Kidney epithelial cell (primary cell): ENCODE results near the gene UBAC1. TPM values are rescaled to one million over a fixed set of nuclear protein-coding genes. Genes with fewer than 3 reads are reported as not detected.

Experiments
- DNase-seq: peaks from one replicate; pipeline ENCODE4 v3.0.0-alpha.2; 2010; ENCODE audit warnings: low read depth
- H3K27me3 ChIP-seq: 2 replicates; pipeline ENCODE4 v1.6.0; 2011; ENCODE audit warnings: low read length; ENCODE audit not compliant: control insufficient read depth, insufficient read depth
- H3K36me3 ChIP-seq: 2 replicates; pipeline ENCODE4 v1.5.1; 2011; ENCODE audit warnings: low read length; ENCODE audit not compliant: control insufficient read depth, insufficient read depth
- H3K4me3 ChIP-seq: 2 replicates; pipeline ENCODE4 v1.5.1; 2011; ENCODE audit warnings: low read depth, mild to moderate bottlenecking, control low read depth, low read length
- CTCF ChIP-seq: IDR thresholded peaks from 2 replicates; pipeline ENCODE4 v1.5.1; 2011; ENCODE audit warnings: mild to moderate bottlenecking, moderate library complexity, low read length, control low read depth, inconsistent platforms; ENCODE audit not compliant: insufficient read depth, poor library complexity, severe bottlenecking
- total RNA-seq: library from RNA; depleted of rRNA; stranded (reverse); fragments of >200 nt; gene quantifications from 2 replicates; pipeline ENCODE4 v1.2.3, GENCODE V29; 2015

The UBAC1 gene
- total RNA-seq, 1 donor from 2014 or later, result 42.6 TPM

DNA sequence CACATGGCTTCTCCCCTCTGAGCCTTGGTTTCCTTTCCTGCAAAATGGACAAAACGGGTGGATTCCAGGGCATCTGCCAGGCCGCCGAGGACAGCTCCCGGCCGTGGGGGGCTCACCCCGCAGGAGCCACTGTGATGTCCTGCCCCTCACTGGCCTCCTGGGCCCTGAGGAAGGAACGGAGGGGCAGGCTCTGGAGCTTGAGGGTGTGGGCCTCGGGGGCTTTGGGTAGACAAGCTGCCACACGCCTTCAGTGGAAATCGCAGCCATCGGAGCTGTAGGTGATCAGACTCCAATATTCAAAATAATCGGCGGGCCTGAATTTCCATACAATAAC is 32.2 kb upstream of the UBAC1 start:
- H3K4me3 ChIP-seq, result no peak overlapping the region
- H3K36me3 ChIP-seq, result no peaks in the 10 kb centered on the region
- TF ChIP-seq CTCF, result no peak
- H3K27me3 ChIP-seq, result peaks cover 18% of the 10 kb centered on the region
- no peak for DNase-seq

GRCh38 chr9:135992486-135993408 is 31.6 kb upstream of the UBAC1 start:
- H3K4me3 ChIP-seq, result no peak overlapping the region

GRCh38 chr9:135991771-135992170 is 30.6 kb upstream of the UBAC1 start:
- Histone ChIP-seq H3K4me3 (no peak overlapping the region), H3K27me3 (peaks cover 27% of the 10 kb centered on the region), H3K36me3 (no peaks in the 10 kb centered on the region)
- TF ChIP-seq CTCF, result no peak
- no peak for DNase-seq

More at GRCh38 chr9:135992486-135993408, 31.6 kb upstream of the UBAC1 start:
- DNase-seq, result peak; percentile 43
- H3K27me3 ChIP-seq, result peaks cover 25% of the 10 kb centered on the region
- H3K36me3 ChIP-seq, result no peaks in the 10 kb centered on the region
- no peak for TF ChIP-seq CTCF

- no peaks in the 10 kb centered on the region for H3K36me3 ChIP-seq
- H3K27me3 ChIP-seq, result peaks cover 33% of the 10 kb centered on the region
- no peak overlapping the region for H3K4me3 ChIP-seq
- DNase-seq, result no peak
- no peak for TF ChIP-seq CTCF
These were observed 29.6 kb upstream of the UBAC1 start for GRCh38 chr9:135990468-135991429.

DNA sequence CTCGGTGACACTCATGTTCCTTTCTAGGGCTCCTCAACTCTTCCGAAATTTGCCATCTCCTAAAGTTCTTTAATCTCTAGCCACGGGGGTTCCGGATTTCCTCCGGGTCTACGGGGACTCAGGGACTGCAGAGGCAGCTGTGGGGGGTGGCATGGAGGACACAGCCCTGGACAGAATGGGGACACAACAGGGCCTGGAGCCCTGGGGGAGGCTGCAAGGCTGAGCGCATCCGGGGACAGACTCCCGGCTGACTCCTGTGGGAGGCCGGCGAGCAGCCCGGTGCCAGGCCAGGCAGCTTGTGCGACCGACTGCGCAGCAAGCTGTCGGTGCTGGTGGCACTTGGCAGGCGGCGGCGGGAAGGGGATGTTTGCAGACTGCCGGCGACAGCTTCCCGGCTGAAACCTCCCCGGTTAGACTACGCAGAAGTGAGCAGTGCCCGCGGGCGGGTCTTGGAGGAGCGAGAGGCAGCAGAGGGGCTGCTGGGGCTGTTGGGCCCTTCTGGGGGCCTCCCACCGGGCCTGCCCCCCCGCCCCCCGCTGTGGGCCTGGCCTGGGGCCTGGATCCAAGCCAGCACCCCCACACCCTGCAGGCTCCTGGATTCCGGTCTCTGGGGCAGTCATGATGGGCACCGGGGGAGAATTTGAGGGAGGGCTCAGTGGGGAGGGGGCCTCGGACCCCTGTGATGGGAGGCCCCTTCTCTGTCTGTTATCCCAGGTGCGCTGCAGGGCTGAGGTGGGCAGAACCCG is 28.7 kb upstream of the UBAC1 start:
- H3K4me3 ChIP-seq, result no peak overlapping the region
- H3K27me3 ChIP-seq, result peaks cover 33% of the 10 kb centered on the region
- TF ChIP-seq CTCF, result no peak
- H3K36me3 ChIP-seq, result no peaks in the 10 kb centered on the region
- DNase-seq, result no peak
